ENCODE measurements around the gene RASA1. TPM values are rescaled to one million over a fixed set of nuclear protein-coding genes. Genes with fewer than 3 reads are reported as not detected.

RASA1 gene
- total RNA-seq, 1 experiment from 2014 or later = 23.9 TPM

GRCh38 chr5:87385802-87386201 lies 118.1 kb downstream of the RASA1 start:
- POLR2A ChIA-PET = no interaction called here
- H3K9me2 ChIP-seq (ENCODE audit: insufficient read depth) = no peaks in the 10 kb centered on the region
- CTCF ChIA-PET = interaction anchor here (2.0 kb wide), 1 partner anchor 14 kb away, joined by 9 read pairs; no protein-coding TSS in a partner anchor
- no peaks in the 10 kb centered on the region for H3K4me1 ChIP-seq (ENCODE audit: control insufficient read depth in 1 of 2, insufficient read depth in 2 of 2, low read length in 2 of 2)
- RAD21 ChIA-PET (ENCODE audit: low non-redundant PET in 1 of 2, low total read pairs in 2 of 2, uncharacterized antibody in 2 of 2, unreplicated experiment in 2 of 2) = no interaction called here
- DNase-seq (ENCODE audit: low read depth, low spot score) (no peak), ATAC-seq (no peak)
- H3K27me3 ChIP-seq (ENCODE audit: insufficient read depth, low read length) = no peaks in the 10 kb centered on the region
- H3K4me2 ChIP-seq (ENCODE audit: low read length) = no peak overlapping the region
- no peak overlapping the region for H3K27ac ChIP-seq (ENCODE audit: low read depth, low read length)
- intact Hi-C loops (cut with micrococcal nuclease) = no loop called here
- H3K79me2 ChIP-seq (ENCODE audit: insufficient read depth, low read length) = peaks cover 18% of the 10 kb centered on the region
- no TSS peak for BruUV-seq (replicated peaks)
- peaks cover 28 to 31% of the 10 kb centered on the region in 2 experiments for H3K36me3 ChIP-seq (ENCODE audit: control insufficient read depth in 1 of 2, insufficient read depth in 2 of 2, low read length in 2 of 2)
- H3K4me3 ChIP-seq (replicated peaks in 1 of 2; ENCODE audit: low read depth in 1 of 2, low read length in 2 of 2) = no peak overlapping the region
- H2AFZ ChIP-seq (ENCODE audit: low read depth, low read length, poor library complexity, severe bottlenecking) = no peak overlapping the region
- H4K20me1 ChIP-seq (ENCODE audit: insufficient read depth) = no peaks in the 10 kb centered on the region
- H3K9ac ChIP-seq (ENCODE audit: low read length) = no peak overlapping the region
- TF ChIP-seq SIN3A (IDR thresholded peaks at IDR 0.05; ENCODE audit: low read depth) (no peak), POLR2A (IDR thresholded peaks at IDR 0.05; ENCODE audit: borderline replicate concordance, extremely low read depth, insufficient read depth, insufficient read length) (no peak)
- H3K9me3 ChIP-seq (ENCODE audit: control insufficient read depth in 1 of 2, insufficient read depth in 1 of 2, low read depth in 1 of 2, low read length in 2 of 2) = no peaks in the 10 kb centered on the region

GRCh38 chr5:87388129-87388528 lies 120.4 kb downstream of the RASA1 start:
- RAD21 ChIA-PET (ENCODE audit: low non-redundant PET in 1 of 2, low total read pairs in 2 of 2, uncharacterized antibody in 2 of 2, unreplicated experiment in 2 of 2) = no interaction called here
- no peak overlapping the region for H3K4me2 ChIP-seq (ENCODE audit: low read length)
- H3K27ac ChIP-seq (ENCODE audit: low read depth, low read length) = no peak overlapping the region
- no peak for ATAC-seq
- H3K4me1 ChIP-seq (ENCODE audit: control insufficient read depth in 1 of 2, insufficient read depth in 2 of 2, low read length in 2 of 2) = peaks cover 0 to 1% of the 10 kb centered on the region in 2 experiments; a peak in 1 of 4 replicates
- no peak overlapping the region for H3K4me3 ChIP-seq (replicated peaks in 1 of 2; ENCODE audit: low read depth in 1 of 2, low read length in 2 of 2)
- no TSS peak for BruUV-seq (replicated peaks)
- H3K36me3 ChIP-seq (ENCODE audit: control insufficient read depth in 1 of 2, insufficient read depth in 2 of 2, low read length in 2 of 2) = peaks cover 45 to 46% of the 10 kb centered on the region in 2 experiments
- H3K79me2 ChIP-seq (ENCODE audit: insufficient read depth, low read length) = peaks cover 18% of the 10 kb centered on the region
- no peaks in the 10 kb centered on the region for H3K9me2 ChIP-seq (ENCODE audit: insufficient read depth)
- H4K20me1 ChIP-seq (ENCODE audit: insufficient read depth) = no peaks in the 10 kb centered on the region
- H3K9me3 ChIP-seq (ENCODE audit: control insufficient read depth in 1 of 2, insufficient read depth in 1 of 2, low read depth in 1 of 2, low read length in 2 of 2) = no peaks in the 10 kb centered on the region
- H3K9ac ChIP-seq (ENCODE audit: low read length) = no peak overlapping the region
- H2AFZ ChIP-seq (ENCODE audit: low read depth, low read length, poor library complexity, severe bottlenecking) = no peak overlapping the region
- CTCF ChIA-PET = interaction anchor here (1.2 kb wide), 1 partner anchor 12 kb away, joined by 4 read pairs; no protein-coding TSS in a partner anchor
- intact Hi-C loops (cut with micrococcal nuclease) = no loop called here
- no peak for DNase-seq (ENCODE audit: low read depth, low spot score)
- POLR2A ChIA-PET = no interaction called here
- H3K27me3 ChIP-seq (ENCODE audit: insufficient read depth, low read length) = no peaks in the 10 kb centered on the region
- TF ChIP-seq ZNF274 (IDR thresholded peaks at IDR 0.05; ENCODE audit: low read depth, low read length) = no peak
- no peak for TF ChIP-seq ZFX (IDR thresholded peaks at IDR 0.05)
- no peak for TF ChIP-seq ATF3 (IDR thresholded peaks at IDR 0.05)
- no peak for TF ChIP-seq SP1 (IDR thresholded peaks at IDR 0.05; ENCODE audit: low read depth)
- no peak for TF ChIP-seq EZH2phosphoT487 (IDR thresholded peaks at IDR 0.05; ENCODE audit: borderline replicate concordance)
- no peak for TF ChIP-seq FOSL1 (IDR thresholded peaks at IDR 0.05; ENCODE audit: low read depth)
- no peak for TF ChIP-seq CBX3 (IDR thresholded peaks at IDR 0.05; ENCODE audit: low read depth)
- TF ChIP-seq EZH2 (IDR thresholded peaks at IDR 0.05) = no peak
- no peak for TF ChIP-seq POLR2A (IDR thresholded peaks at IDR 0.05; ENCODE audit: borderline replicate concordance, extremely low read depth, insufficient read depth, insufficient read length)
- no peak for TF ChIP-seq REST (IDR thresholded peaks at IDR 0.05; ENCODE audit: low read depth)
- no peak for TF ChIP-seq ZBTB33 (IDR thresholded peaks at IDR 0.05; ENCODE audit: extremely low read depth, insufficient replicate concordance, low read length)
- TF ChIP-seq TCF7L2 (IDR thresholded peaks at IDR 0.05; ENCODE audit: borderline replicate concordance, extremely low read depth, insufficient read depth, insufficient read length) = no peak
- TF ChIP-seq MAX (IDR thresholded peaks at IDR 0.05) = no peak
- no peak for TF ChIP-seq ELF1 (IDR thresholded peaks at IDR 0.05; ENCODE audit: borderline replicate concordance, low read depth)
- TF ChIP-seq SIN3A (IDR thresholded peaks at IDR 0.05; ENCODE audit: low read depth) = no peak
- no peak for TF ChIP-seq RAD21 (IDR thresholded peaks at IDR 0.05; ENCODE audit: low read depth)

All from HCT116 (cell line).